ENCODE measurements around the gene CLCN5. TPM values are rescaled to one million over a fixed set of nuclear protein-coding genes. Genes with fewer than 3 reads are reported as not detected.

CLCN5 gene
- total and polyA plus RNA-seq, 2 of the 13 experiments (the other 11 are each of a cell fraction or from before 2014, with no cell fraction given), result 7.8 to 27.3 TPM

GRCh38 chrX:49977319-49978090 is 55.1 kb downstream of the CLCN5 start:
- no peaks in the 10 kb centered on the region for H3K4me1 ChIP-seq (ENCODE audit: insufficient read depth, low read length)
- no peak overlapping the region for H3K27ac ChIP-seq (ENCODE audit: extremely low read length, insufficient read depth, low read length)
- ChIA-PET POLR2A (no interaction called here), CTCF (ENCODE audit: low intra/inter-chr PET ratio, low total read pairs) (no interaction called here)
- no peak for ATAC-seq
- no peaks in the 10 kb centered on the region for H4K20me1 ChIP-seq (ENCODE audit: insufficient read depth, low read length)
- TF ChIP-seq SOX5 (CRISPR knock-in tag; IDR thresholded peaks at IDR 0.05; ENCODE audit: borderline replicate concordance) (no peak), ASH2L (IDR thresholded peaks at IDR 0.05; ENCODE audit: insufficient read length, low read depth, low read length) (no peak), RNF2 (conservative IDR thresholded peaks at IDR 0.05; ENCODE audit: low read depth) (no peak), ETV6 (CRISPR knock-in tag; conservative IDR thresholded peaks at IDR 0.05) (no peak), GLI4 (CRISPR knock-in tag; IDR thresholded peaks at IDR 0.05; ENCODE audit: borderline replicate concordance) (no peak), ZNF326 (CRISPR knock-in tag; IDR thresholded peaks at IDR 0.05; ENCODE audit: borderline replicate concordance) (no peak), ZNF780A (CRISPR knock-in tag; IDR thresholded peaks at IDR 0.05) (no peak), ZNF143 (CRISPR knock-in tag; IDR thresholded peaks at IDR 0.05) (no peak), THAP9 (CRISPR knock-in tag; IDR thresholded peaks at IDR 0.05; ENCODE audit: borderline replicate concordance) (no peak), AHDC1 (CRISPR knock-in tag; IDR thresholded peaks at IDR 0.05; ENCODE audit: borderline replicate concordance) (no peak), ZIK1 (CRISPR knock-in tag; IDR thresholded peaks at IDR 0.05; ENCODE audit: borderline replicate concordance, low read depth) (no peak), HOXA5 (CRISPR knock-in tag; IDR thresholded peaks at IDR 0.05) (no peak), SMAD3 (CRISPR knock-in tag; IDR thresholded peaks at IDR 0.05) (no peak), CENPX (CRISPR knock-in tag; IDR thresholded peaks at IDR 0.05) (no peak), HNRNPUL1 (IDR thresholded peaks at IDR 0.05; ENCODE audit: low read depth, low read length) (no peak)
- H3K36me3 ChIP-seq (replicated peaks in 1 of 2; ENCODE audit: control insufficient read depth in 1 of 2, insufficient read depth in 2 of 2, low read length in 2 of 2), result no peaks in the 10 kb centered on the region
- 80% methylated on average over 9 of the region's 9 CpGs for WGBS (ENCODE audit: low lambda C conversion rate)
- H3K4me2 ChIP-seq (ENCODE audit: low read depth, low read length), result no peak overlapping the region
- H3K79me2 ChIP-seq (ENCODE audit: insufficient read depth, low read length), result no peaks in the 10 kb centered on the region
- no peak overlapping the region for H3K9ac ChIP-seq (ENCODE audit: insufficient read depth, low read depth, low read length)
- H2AFZ ChIP-seq (ENCODE audit: low read length), result no peak overlapping the region
- H3K4me3 ChIP-seq (replicated peaks in 1 of 3; ENCODE audit: insufficient read depth in 1 of 3, low read depth in 2 of 3, low read length in 3 of 3), result no peak overlapping the region
- H3K27me3 ChIP-seq (ENCODE audit: control insufficient read depth in 1 of 2, insufficient read depth in 2 of 2, low read length in 2 of 2), result no peaks in the 10 kb centered on the region
- no TSS peak for BruUV-seq (replicated peaks)
- DNase-seq (ENCODE audit: low spot score), result no peak
- H3K9me3 ChIP-seq (ENCODE audit: low read length), result no peaks in the 10 kb centered on the region
- in situ Hi-C loops (cut with HindIII; ENCODE audit: extremely low pct_ligation_motif_present, low pct_unique_long_range_greater_than_20kb), result no loop called here
- FAIRE-seq, result no peak
- intact Hi-C loops (cut with micrococcal nuclease; ENCODE audit: unreplicated experiment), result no loop called here
